Trophoblast cell (in vitro differentiated cells and primary cell): ENCODE data around the gene ZNF565.
A peak's percentile ranks its signal among the peaks of the same experiment; 100 is the strongest.
"Not testable (repeated sequence)": the region's sequence is repeated elsewhere in the genome, so short reads cannot be mapped to it uniquely, and the experiment has no call there.

ENCODE experiments used
- DNase-seq, 2 donors: peaks; one replicate each; pipeline ENCODE4 v3.0.0-alpha.2; 2016
- H2AFZ ChIP-seq: 2 replicates; pipeline ENCODE4 v1.6.1; 2013; ENCODE audit warnings: low read length, moderate library complexity, mild to moderate bottlenecking; ENCODE audit not compliant: insufficient read depth, poor library complexity
- H2AK5ac ChIP-seq: 2 replicates; pipeline ENCODE4 v1.6.1; 2013; ENCODE audit warnings: mild to moderate bottlenecking, low read length
- H2BK120ac ChIP-seq: 2 replicates; pipeline ENCODE4 v1.6.1; 2013; ENCODE audit warnings: low read length, mild to moderate bottlenecking, moderate library complexity; ENCODE audit not compliant: insufficient read depth, poor library complexity
- H2BK12ac ChIP-seq: 2 replicates; pipeline ENCODE4 v1.6.1; 2013; ENCODE audit warnings: mild to moderate bottlenecking, low read length, moderate library complexity
- H2BK5ac ChIP-seq: 2 replicates; pipeline ENCODE4 v1.6.1; 2013; ENCODE audit warnings: low read length, low read depth, moderate library complexity, mild to moderate bottlenecking; ENCODE audit not compliant: poor library complexity
- H3K14ac ChIP-seq: 2 replicates; pipeline ENCODE4 v1.6.1; 2013; ENCODE audit warnings: mild to moderate bottlenecking, low read length
- H3K18ac ChIP-seq: 2 replicates; pipeline ENCODE4 v1.6.1; 2013; ENCODE audit warnings: mild to moderate bottlenecking, low read length
- H3K23ac ChIP-seq: 2 replicates; pipeline ENCODE4 v1.6.1; 2013; ENCODE audit warnings: low read length
- H3K27ac ChIP-seq: 2 replicates; pipeline ENCODE4 v1.5.1; 2013; ENCODE audit warnings: low read depth, mild to moderate bottlenecking, inconsistent platforms, low read length, moderate library complexity
- H3K27me3 ChIP-seq: 2 replicates; pipeline ENCODE4 v1.6.1; 2013; ENCODE audit warnings: inconsistent platforms, mild to moderate bottlenecking, low read length, moderate library complexity; ENCODE audit not compliant: insufficient read depth
- H3K36me3 ChIP-seq, 2 experiments: 1 replicate in 1 of 2; 2 replicates in 1 of 2; pipeline ENCODE4 v1.6.1; 2013; ENCODE audit warnings: low read length in 2 of 2, mild to moderate bottlenecking in 2 of 2, moderate library complexity in 1 of 2; ENCODE audit not compliant: insufficient read depth in 2 of 2, control insufficient read depth in 1 of 2
- H3K4ac ChIP-seq: 2 replicates; pipeline ENCODE4 v1.6.1; 2013; ENCODE audit warnings: low read depth, mild to moderate bottlenecking, low read length, moderate library complexity
- H3K4me1 ChIP-seq, 2 experiments: 1 replicate in 1 of 2; 2 replicates in 1 of 2; pipeline ENCODE4 v1.6.1; 2013; ENCODE audit warnings: low read length in 2 of 2, mild to moderate bottlenecking in 2 of 2, moderate library complexity in 1 of 2; ENCODE audit not compliant: insufficient read depth in 2 of 2, control insufficient read depth in 1 of 2
- H3K4me2 ChIP-seq: 2 replicates; pipeline ENCODE4 v1.6.1; 2013; ENCODE audit warnings: inconsistent platforms, mild to moderate bottlenecking, low read length, moderate library complexity
- H3K4me3 ChIP-seq: 2 replicates; pipeline ENCODE4 v1.5.1; 2013; ENCODE audit warnings: mild to moderate bottlenecking, low read depth, low read length, inconsistent platforms
- H3K79me1 ChIP-seq: one replicate; pipeline ENCODE4 v1.6.1; 2013; ENCODE audit warnings: low read length
- H3K79me2 ChIP-seq: 2 replicates; pipeline ENCODE4 v1.6.1; 2013; ENCODE audit warnings: low read length, mild to moderate bottlenecking; ENCODE audit not compliant: control insufficient read depth, insufficient read depth, poor library complexity
- H3K9ac ChIP-seq: 2 replicates; pipeline ENCODE4 v1.6.1; 2013; ENCODE audit warnings: mild to moderate bottlenecking, low read length
- H3K9me3 ChIP-seq: 2 replicates; pipeline ENCODE4 v1.6.1; 2013; ENCODE audit warnings: low read depth, mild to moderate bottlenecking, control low read depth, inconsistent platforms, low read length; ENCODE audit not compliant: insufficient read depth
- H4K12ac ChIP-seq: 2 replicates; pipeline ENCODE4 v1.6.1; 2013; ENCODE audit warnings: low read depth, mild to moderate bottlenecking, low read length, moderate library complexity
- H4K8ac ChIP-seq: 2 replicates; pipeline ENCODE4 v1.6.1; 2013; ENCODE audit warnings: low read depth, mild to moderate bottlenecking, low read length, moderate library complexity
- H4K91ac ChIP-seq: one replicate; pipeline ENCODE4 v1.6.1; 2013; ENCODE audit warnings: low read depth, mild to moderate bottlenecking, low read length, moderate library complexity
- WGBS: extraction: QIAGEN DNeasy Blood & Tissue Kit; methylation state at CpG from one replicate; pipeline ENCODE4 v1.1.7; 2013; ENCODE audit warnings: missing lambda C conversion rate; ENCODE audit not compliant: insufficient read length, insufficient coverage; ENCODE audit errors: extremely low coverage; 5-methylcytosine and 5-hydroxymethylcytosine counted together

The ZNF565 gene

DNA sequence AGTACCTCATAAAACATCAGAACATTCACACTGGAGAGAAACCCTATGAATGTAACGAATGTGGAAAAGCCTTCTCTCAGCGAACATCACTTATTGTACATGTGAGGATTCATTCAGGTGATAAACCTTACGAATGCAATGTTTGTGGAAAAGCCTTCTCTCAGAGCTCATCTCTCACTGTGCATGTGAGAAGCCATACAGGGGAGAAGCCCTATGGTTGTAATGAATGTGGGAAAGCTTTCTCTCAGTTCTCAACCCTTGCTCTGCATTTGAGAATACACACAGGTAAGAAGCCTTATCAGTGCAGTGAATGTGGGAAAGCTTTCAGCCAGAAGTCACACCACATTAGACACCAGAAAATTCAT, 22.5 kb upstream of the ZNF565 start:
- Histone ChIP-seq H3K27ac (no peak overlapping the region), H4K12ac (no peak overlapping the region), H3K9me3 (peaks cover 2% of the 10 kb centered on the region), H3K23ac (no peak overlapping the region), H3K14ac (no peak overlapping the region), H2BK5ac (no peak overlapping the region), H4K91ac (no peak overlapping the region), H3K79me2 (no peaks in the 10 kb centered on the region), H3K4me2 (no peak overlapping the region), H3K4me1 (no peaks in the 10 kb centered on the region), H3K36me3 (peaks cover 14 to 42% of the 10 kb centered on the region in 2 experiments), H3K79me1 (no peaks in the 10 kb centered on the region), H2BK12ac (no peak overlapping the region), H3K9ac (no peak overlapping the region), H3K27me3 (no peaks in the 10 kb centered on the region), H2BK120ac (no peak overlapping the region), H2AFZ (no peak overlapping the region), H3K4me3 (no peak overlapping the region), H4K8ac (no peak overlapping the region), H2AK5ac (no peak overlapping the region), H3K18ac (no peak overlapping the region), H3K4ac (no peak overlapping the region)
- WGBS, result no CpG with 5 or more reads among the region's 3 CpGs
- no peak for DNase-seq

DNA sequence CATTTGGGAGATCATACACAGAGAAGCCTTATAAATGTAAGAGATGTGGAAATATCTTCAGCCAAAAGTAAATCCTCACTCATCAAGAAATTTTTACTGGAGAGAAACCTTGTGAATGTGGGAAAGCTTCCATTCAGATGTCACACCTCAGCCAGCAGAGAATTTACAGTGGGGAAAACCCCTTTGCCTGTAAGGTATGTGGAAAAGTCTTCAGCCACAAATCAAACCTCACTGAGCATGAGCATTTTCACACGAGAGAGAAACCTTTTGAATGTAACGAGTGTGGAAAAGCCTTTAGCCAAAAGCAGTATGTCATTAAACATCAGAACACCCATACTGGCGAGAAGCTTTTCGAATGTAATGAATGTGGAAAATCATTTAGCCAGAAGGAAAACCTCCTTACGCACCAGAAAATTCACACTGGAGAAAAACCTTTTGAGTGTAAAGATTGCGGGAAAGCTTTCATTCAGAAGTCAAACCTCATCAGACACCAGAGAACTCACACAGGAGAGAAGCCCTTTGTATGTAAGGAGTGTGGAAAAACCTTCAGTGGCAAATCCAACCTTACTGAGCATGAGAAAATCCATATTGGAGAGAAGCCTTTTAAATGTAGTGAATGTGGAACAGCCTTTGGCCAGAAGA, 22.0 kb upstream of the ZNF565 start:
- WGBS, result no CpG with 5 or more reads among the region's 6 CpGs
- no peaks in the 10 kb centered on the region for H3K79me1 ChIP-seq

DNA sequence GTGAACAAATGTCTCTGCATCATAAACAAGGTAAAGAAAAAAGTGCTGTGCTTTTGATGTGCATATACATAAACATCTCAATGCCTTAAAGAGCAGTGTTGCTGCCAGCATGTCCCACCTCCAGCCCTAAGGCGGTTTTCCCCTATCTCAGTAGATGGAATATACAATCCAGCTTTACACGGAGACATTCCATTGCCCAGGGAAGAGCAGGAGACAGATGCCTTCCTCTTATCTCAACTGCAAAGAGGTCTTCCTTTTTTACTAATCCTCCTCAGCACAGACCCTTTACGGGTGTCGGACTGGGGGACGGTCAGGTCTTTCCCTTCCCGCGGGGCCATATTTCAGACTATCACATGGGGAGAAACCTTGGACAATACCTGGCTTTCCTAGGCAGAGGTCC, 19.2 kb upstream of the ZNF565 start:
- not testable (repeated sequence) for H2BK5ac ChIP-seq, H3K9me3 ChIP-seq, H3K4me1 ChIP-seq, H3K4ac ChIP-seq, H3K27ac ChIP-seq, H2AK5ac ChIP-seq, H4K12ac ChIP-seq, H4K8ac ChIP-seq, H3K4me3 ChIP-seq, H3K79me2 ChIP-seq, H3K23ac ChIP-seq, H4K91ac ChIP-seq, H3K79me1 ChIP-seq, H3K27me3 ChIP-seq, H2AFZ ChIP-seq, H2BK120ac ChIP-seq, H3K4me2 ChIP-seq, H3K9ac ChIP-seq, H3K14ac ChIP-seq, H3K18ac ChIP-seq, H2BK12ac ChIP-seq
- no CpG with 5 or more reads among the region's 7 CpGs for WGBS
- DNase-seq, result peak in 1 of 2 donors; percentile 48
- peaks cover 31 to 58% of the 10 kb centered on the region in 2 experiments for H3K36me3 ChIP-seq

More for the DNA sequence above, 22.0 kb upstream of the ZNF565 start:
- Histone ChIP-seq H3K9me3 (peaks cover 2% of the 10 kb centered on the region), H3K36me3 (peaks cover 19 to 45% of the 10 kb centered on the region in 2 experiments), H3K4me3 (no peak overlapping the region), H3K27me3 (no peaks in the 10 kb centered on the region), H2BK120ac (no peak overlapping the region), H3K9ac (no peak overlapping the region), H3K18ac (no peak overlapping the region), H2BK5ac (no peak overlapping the region), H2BK12ac (no peak overlapping the region), H3K27ac (no peak overlapping the region), H4K91ac (no peak overlapping the region), H3K79me2 (no peaks in the 10 kb centered on the region), H3K14ac (no peak overlapping the region), H4K12ac (no peak overlapping the region), H3K23ac (no peak overlapping the region), H3K4me1 (no peaks in the 10 kb centered on the region), H2AK5ac (no peak overlapping the region), H2AFZ (no peak overlapping the region), H3K4me2 (no peak overlapping the region), H4K8ac (no peak overlapping the region), H3K4ac (no peak overlapping the region)
- no peak for DNase-seq

DNA sequence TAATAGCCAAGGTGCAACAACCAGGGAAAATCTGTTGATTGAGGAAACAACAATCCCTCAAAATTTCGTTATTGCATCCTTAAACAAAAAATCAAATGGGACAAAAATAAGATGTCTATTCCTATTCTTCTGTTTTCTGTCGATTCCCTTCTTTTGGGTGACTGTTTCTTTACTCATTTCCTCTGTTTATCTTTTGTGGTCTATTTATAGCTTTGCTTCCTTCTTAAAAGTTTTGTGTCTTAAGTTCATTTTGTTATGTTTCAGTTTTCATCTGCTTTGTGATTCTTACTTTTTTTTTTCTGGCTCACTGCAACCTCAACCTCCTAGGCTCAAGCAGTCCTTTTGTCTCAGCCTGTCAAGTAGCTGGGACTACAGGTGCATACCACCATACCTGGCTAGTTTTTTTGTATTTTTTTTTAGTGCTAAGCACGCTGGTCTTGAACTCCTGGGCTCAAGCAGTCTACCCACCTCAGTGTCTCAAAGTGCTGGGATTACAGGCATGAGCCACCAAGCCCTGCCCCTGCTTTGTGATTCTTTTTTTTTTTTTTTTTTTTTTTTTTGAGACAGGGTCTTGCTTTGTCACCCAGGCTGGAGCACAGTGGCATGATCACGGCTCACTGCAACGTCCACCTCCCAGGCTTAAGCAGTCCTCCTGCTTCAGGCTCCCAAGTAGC, 10.9 kb upstream of the ZNF565 start:
- Histone ChIP-seq H3K27ac (no peak overlapping the region), H3K79me1 (no peaks in the 10 kb centered on the region), H3K4ac (no peak overlapping the region), H3K79me2 (peaks cover 4% of the 10 kb centered on the region), H3K4me3 (no peak overlapping the region), H3K4me1 (no peaks in the 10 kb centered on the region), H3K9ac (no peak overlapping the region), H4K8ac (no peak overlapping the region), H3K36me3 (peaks cover 34 to 43% of the 10 kb centered on the region in 2 experiments), H2BK120ac (no peak overlapping the region), H3K23ac (no peak overlapping the region), H2AFZ (no peak overlapping the region), H3K9me3 (no peaks in the 10 kb centered on the region), H2BK12ac (no peak overlapping the region), H4K12ac (no peak overlapping the region), H3K18ac (no peak overlapping the region), H3K27me3 (no peaks in the 10 kb centered on the region), H2BK5ac (no peak overlapping the region), H3K4me2 (no peak overlapping the region), H2AK5ac (no peak overlapping the region), H3K14ac (no peak overlapping the region), H4K91ac (no peak overlapping the region)
- DNase-seq, result no peak
- WGBS, result no CpG with 5 or more reads among the region's 5 CpGs
